ENCODE results near the gene HOMER3. TPM values are rescaled to one million over a fixed set of nuclear protein-coding genes. Genes with fewer than 3 reads are reported as not detected.

Gene HOMER3
- total RNA-seq, 2 donors from 2014 or later = 21.9 to 29.5 TPM

DNA sequence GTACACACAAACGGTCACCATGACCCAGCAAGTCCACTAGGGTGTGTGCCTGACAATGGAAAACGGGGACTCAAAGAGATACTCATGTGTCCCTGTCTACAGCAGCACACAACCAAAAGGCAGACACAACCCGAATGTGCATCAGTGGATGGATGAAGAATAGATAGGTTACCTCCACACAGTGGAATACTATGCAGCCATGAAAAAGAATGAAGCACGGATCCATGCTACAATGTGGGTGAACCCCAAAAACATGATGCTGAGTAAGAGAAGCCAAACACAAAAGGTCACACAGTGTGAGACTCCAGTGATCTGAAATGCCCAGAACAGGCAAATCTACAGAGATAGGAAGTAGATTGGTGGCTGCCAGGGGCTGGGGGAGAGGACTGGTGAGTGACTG, 54.0 kb downstream of the HOMER3 start:
- WGBS = 95% methylated on average over 4 of the region's 4 CpGs

DNA sequence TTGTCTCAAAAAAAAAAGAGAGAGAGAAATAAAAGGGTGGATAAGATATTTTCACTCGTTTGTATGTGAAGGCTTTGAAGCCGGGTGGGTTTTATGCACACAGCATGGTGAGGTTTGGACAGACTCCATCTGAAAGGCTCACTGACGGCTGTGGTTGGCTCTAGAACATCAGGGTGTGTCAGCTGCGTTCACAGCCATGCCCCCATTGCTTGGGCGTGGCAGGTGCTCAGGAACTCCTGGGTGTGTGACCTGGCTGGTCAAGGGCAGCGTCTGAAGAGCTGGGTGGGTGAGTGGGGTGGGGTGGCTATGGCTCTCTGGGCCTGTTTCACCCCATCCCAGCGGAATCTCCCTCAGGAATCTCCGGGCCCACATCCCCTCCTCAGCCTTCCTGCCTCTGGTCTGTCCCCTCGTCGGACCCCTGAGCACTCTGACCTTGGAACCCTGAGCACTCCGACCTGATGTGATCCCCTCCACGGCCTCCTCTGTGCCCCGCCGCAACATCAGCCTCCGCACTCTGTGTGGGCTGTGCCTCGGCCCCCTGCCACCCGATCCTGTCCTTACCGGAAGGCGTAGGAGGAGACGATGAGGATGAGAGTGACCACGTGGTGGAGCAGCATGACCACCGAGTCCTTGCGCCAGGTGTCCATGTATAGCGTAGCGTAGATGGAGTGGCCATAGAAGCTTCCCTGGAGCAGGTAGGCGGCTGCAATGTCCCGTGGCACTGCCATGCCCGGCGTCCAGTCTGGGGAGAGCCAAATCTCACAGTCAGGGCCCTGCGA, 57.3 kb downstream of the HOMER3 start:
- Histone ChIP-seq H3K4me1 (replicated peaks) (no peaks in the 10 kb centered on the region), H3K9me3 (no peaks in the 10 kb centered on the region), H3K36me3 (no peaks in the 10 kb centered on the region), H3K27me3 (replicated peaks; ENCODE audit: insufficient read depth) (no peaks in the 10 kb centered on the region), H3K27ac (no peak overlapping the region), H3K4me3 (no peak overlapping the region)
- TF ChIP-seq, protein P1, sequence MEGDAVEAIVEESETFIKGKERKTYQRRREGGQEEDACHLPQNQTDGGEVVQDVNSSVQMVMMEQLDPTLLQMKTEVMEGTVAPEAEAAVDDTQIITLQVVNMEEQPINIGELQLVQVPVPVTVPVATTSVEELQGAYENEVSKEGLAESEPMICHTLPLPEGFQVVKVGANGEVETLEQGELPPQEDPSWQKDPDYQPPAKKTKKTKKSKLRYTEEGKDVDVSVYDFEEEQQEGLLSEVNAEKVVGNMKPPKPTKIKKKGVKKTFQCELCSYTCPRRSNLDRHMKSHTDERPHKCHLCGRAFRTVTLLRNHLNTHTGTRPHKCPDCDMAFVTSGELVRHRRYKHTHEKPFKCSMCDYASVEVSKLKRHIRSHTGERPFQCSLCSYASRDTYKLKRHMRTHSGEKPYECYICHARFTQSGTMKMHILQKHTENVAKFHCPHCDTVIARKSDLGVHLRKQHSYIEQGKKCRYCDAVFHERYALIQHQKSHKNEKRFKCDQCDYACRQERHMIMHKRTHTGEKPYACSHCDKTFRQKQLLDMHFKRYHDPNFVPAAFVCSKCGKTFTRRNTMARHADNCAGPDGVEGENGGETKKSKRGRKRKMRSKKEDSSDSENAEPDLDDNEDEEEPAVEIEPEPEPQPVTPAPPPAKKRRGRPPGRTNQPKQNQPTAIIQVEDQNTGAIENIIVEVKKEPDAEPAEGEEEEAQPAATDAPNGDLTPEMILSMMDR (IDR thresholded peaks at IDR 0.05) = no peak
- no peak for TF ChIP-seq POLR2A (IDR thresholded peaks at IDR 0.05)
- TF ChIP-seq POLR2AphosphoS5 (IDR thresholded peaks at IDR 0.05) = no peak
- intact Hi-C loops (cut with DNase I) = no loop called here
- 87% methylated on average over 30 of the region's 30 CpGs for WGBS
- DNase-seq (ENCODE audit: low spot score) = no peak

More for the DNA sequence above, 54.0 kb downstream of the HOMER3 start:
- no peaks in the 10 kb centered on the region for H3K9me3 ChIP-seq
- H3K4me1 ChIP-seq (replicated peaks) = no peaks in the 10 kb centered on the region
- TF ChIP-seq, protein P1 (IDR thresholded peaks at IDR 0.05) = no peak
- TF ChIP-seq POLR2A (IDR thresholded peaks at IDR 0.05) = no peak
- TF ChIP-seq POLR2AphosphoS5 (IDR thresholded peaks at IDR 0.05) = no peak
- H3K36me3 ChIP-seq = no peaks in the 10 kb centered on the region
- no peak overlapping the region for H3K27ac ChIP-seq
- no peaks in the 10 kb centered on the region for H3K27me3 ChIP-seq (replicated peaks; ENCODE audit: insufficient read depth)
- intact Hi-C loops (cut with DNase I) = no loop called here
- DNase-seq (ENCODE audit: low spot score) = no peak
- no peak overlapping the region for H3K4me3 ChIP-seq

DNA sequence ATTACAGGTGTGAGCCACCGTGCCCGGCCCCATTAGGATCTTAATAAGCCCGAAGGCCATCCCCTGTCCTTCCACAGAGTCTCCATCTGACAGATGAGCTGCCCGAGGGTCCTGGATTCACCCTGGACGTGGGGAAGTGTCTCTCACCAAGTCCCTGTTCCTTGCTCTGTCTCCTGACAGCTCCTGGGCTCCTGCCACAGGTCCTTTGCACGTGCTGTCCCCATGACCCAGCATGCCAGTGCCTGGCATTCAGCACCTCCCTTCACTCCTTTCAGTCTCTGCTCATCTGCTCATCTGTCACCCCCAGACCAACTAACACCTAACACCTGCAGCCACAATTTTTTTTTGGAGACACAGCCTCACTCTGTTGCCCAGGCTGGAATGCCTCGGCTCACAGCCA, 59.5 kb downstream of the HOMER3 start:
- Histone ChIP-seq H3K9me3 (no peaks in the 10 kb centered on the region), H3K36me3 (no peaks in the 10 kb centered on the region), H3K4me3 (no peak overlapping the region), H3K27me3 (replicated peaks; ENCODE audit: insufficient read depth) (no peaks in the 10 kb centered on the region), H3K27ac (no peak overlapping the region), H3K4me1 (replicated peaks) (no peaks in the 10 kb centered on the region)
- WGBS = 94% methylated on average over 7 of the region's 7 CpGs
- TF ChIP-seq, protein P1 (IDR thresholded peaks at IDR 0.05) = no peak
- no peak for TF ChIP-seq POLR2AphosphoS5 (IDR thresholded peaks at IDR 0.05)
- no peak for TF ChIP-seq POLR2A (IDR thresholded peaks at IDR 0.05)
- intact Hi-C loops (cut with DNase I) = no loop called here
- DNase-seq (ENCODE audit: low spot score) = no peak

DNA sequence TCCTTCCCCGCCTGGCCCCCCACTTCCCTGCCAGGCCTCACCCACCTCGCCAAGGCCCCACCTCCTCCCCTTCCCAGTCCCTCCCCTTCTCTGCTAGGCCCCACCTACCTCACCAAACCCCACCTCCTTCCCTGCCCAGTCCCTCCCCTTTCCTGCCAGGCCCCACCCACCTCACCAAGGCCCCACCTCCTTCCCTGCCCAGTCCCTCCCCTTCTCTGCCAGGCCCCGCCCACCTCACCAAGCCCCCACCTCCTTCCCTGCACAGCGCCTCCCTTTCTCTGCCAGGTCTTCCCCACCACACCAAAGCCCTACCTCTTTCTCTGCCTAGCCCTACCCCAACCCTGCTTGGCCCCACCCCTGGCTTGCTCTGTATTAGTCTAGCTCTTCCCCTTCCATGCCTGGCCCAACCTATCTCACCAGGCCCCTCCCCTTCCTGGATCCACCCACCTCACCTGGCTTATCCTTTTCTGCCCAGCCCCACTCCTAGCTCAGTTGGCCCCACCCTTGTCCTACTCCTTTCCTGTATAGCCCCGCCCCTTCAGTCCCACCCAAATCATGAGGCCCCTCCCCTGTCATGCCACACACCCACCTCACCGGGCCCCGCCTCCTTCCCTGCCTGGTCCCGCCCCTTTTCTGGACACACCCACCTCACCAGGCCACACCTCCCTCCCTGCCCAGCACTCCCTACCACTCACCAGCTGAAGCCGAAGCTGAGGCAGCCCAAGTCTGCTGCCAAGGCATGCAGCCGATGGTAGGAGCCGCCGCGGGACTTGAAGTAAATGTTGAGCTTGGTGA, 61.2 kb downstream of the HOMER3 start:
- DNase-seq (ENCODE audit: low spot score) = no peak

More for the DNA sequence above, 61.2 kb downstream of the HOMER3 start:
- no peak overlapping the region for H3K4me3 ChIP-seq
- intact Hi-C loops (cut with DNase I) = no loop called here
- no peak overlapping the region for H3K27ac ChIP-seq
- no peaks in the 10 kb centered on the region for H3K36me3 ChIP-seq
- 76% methylated on average over 13 of the region's 13 CpGs for whole genome bisulfite sequencing
- H3K27me3 ChIP-seq (replicated peaks; ENCODE audit: insufficient read depth) = no peaks in the 10 kb centered on the region
- no peak for TF ChIP-seq POLR2A (IDR thresholded peaks at IDR 0.05)
- TF ChIP-seq, protein P1 (IDR thresholded peaks at IDR 0.05) = no peak
- TF ChIP-seq POLR2AphosphoS5 (IDR thresholded peaks at IDR 0.05) = no peak
- no peaks in the 10 kb centered on the region for H3K9me3 ChIP-seq
- no peaks in the 10 kb centered on the region for H3K4me1 ChIP-seq (replicated peaks)

Other genes with a start within 250 kb of the HOMER3 start
- gene COMP, start 149.9 kb downstream of the HOMER3 start, total RNA-seq = 1 to 10 TPM in 1 of 2 donors, under 1 TPM in 1; 0.09 to 2.0 TPM
- 100 to 1,000 TPM; 105 to 171 TPM for gene UPF1, start 109.3 kb downstream of the HOMER3 start, total RNA-seq
- 10 to 100 TPM in 1 of 2 donors, not detected in 1; 38.7 TPM for gene CERS1, start 45.1 kb downstream of the HOMER3 start, total RNA-seq
- 100 to 1,000 TPM; 402 to 553 TPM for gene COPE, start 21.8 kb downstream of the HOMER3 start, total RNA-seq
- 10 to 100 TPM; 72.0 to 91.2 TPM for gene DDX49, start 21.5 kb downstream of the HOMER3 start, total RNA-seq
- gene SUGP2, start 92.3 kb upstream of the HOMER3 start, total RNA-seq = 10 to 100 TPM; 41.8 to 99.6 TPM
- 10 to 100 TPM; 36.1 to 43.3 TPM for gene ARMC6, start 92.4 kb upstream of the HOMER3 start, total RNA-seq
- 10 to 100 TPM; 11.5 to 18.6 TPM for gene SLC25A42, start 122.8 kb upstream of the HOMER3 start, total RNA-seq
- gene TMEM161A, start 197.3 kb upstream of the HOMER3 start, total RNA-seq = 10 to 100 TPM; 24.0 to 40.9 TPM
- not detected for gene MEF2B, start 229.0 kb upstream of the HOMER3 start, total RNA-seq